Thyroid gland (tissue), 4 donors: ENCODE measurements around the gene PLEKHA8.

Source experiments
- POLR2A ChIP-seq, 2 donors: fragments of 450-650 bp; IDR thresholded peaks; one replicate each; pipeline ENCODE4 v1.6.1; 2017; ENCODE audit warnings: antibody characterized with exemption in 2 of 2, mild to moderate bottlenecking in 2 of 2, moderate library complexity in 1 of 2
- TF ChIP-seq, protein P1 (sequence below), 6 experiments: fragments of 200-600 bp in 3 of 6; fragments of 450-650 bp in 3 of 6; sonication (generic) in 3 of 6; IDR thresholded peaks; one replicate each; pipeline ENCODE4 v1.5.1; 2016 to 2019; ENCODE audit warnings: antibody characterized with exemption in 6 of 6, mild to moderate bottlenecking in 2 of 6, inconsistent platforms in 1 of 6, moderate library complexity in 1 of 6

DNA sequence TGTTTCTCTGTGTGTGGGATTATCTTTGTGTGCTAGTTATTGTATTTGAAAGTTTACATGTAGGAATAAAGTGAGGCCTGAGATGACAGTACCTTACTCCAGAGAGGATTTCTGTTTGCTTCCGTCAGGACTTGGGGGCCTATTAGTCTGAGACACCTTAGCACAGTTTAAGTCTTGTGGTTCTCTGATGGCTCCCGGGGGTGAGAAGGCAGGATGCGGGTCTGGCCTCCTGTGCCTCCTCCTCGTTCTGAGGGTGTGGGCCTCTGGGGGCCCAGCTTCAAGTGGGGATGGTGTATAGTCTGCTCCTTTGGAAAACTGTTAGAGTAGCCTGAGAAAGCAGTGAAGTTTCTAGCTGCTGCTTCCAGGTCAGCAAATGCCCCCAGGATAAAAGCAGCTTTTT, 119.0 kb downstream of the PLEKHA8 start:
- TF ChIP-seq, protein P1, sequence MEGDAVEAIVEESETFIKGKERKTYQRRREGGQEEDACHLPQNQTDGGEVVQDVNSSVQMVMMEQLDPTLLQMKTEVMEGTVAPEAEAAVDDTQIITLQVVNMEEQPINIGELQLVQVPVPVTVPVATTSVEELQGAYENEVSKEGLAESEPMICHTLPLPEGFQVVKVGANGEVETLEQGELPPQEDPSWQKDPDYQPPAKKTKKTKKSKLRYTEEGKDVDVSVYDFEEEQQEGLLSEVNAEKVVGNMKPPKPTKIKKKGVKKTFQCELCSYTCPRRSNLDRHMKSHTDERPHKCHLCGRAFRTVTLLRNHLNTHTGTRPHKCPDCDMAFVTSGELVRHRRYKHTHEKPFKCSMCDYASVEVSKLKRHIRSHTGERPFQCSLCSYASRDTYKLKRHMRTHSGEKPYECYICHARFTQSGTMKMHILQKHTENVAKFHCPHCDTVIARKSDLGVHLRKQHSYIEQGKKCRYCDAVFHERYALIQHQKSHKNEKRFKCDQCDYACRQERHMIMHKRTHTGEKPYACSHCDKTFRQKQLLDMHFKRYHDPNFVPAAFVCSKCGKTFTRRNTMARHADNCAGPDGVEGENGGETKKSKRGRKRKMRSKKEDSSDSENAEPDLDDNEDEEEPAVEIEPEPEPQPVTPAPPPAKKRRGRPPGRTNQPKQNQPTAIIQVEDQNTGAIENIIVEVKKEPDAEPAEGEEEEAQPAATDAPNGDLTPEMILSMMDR (IDR thresholded peaks at IDR 0.05) = no peak
- TF ChIP-seq POLR2A (IDR thresholded peaks at IDR 0.05) = no peak
